GM12872 (cell line): ENCODE measurements around the gene NAT10.

Experiments used
- TF ChIP-seq, protein P1 (sequence below): IDR thresholded peaks from 3 replicates; pipeline ENCODE4 v1.5.1; 2011; ENCODE audit warnings: low read depth, mild to moderate bottlenecking, low read length, moderate library complexity; ENCODE audit not compliant: insufficient read depth

Gene NAT10

DNA sequence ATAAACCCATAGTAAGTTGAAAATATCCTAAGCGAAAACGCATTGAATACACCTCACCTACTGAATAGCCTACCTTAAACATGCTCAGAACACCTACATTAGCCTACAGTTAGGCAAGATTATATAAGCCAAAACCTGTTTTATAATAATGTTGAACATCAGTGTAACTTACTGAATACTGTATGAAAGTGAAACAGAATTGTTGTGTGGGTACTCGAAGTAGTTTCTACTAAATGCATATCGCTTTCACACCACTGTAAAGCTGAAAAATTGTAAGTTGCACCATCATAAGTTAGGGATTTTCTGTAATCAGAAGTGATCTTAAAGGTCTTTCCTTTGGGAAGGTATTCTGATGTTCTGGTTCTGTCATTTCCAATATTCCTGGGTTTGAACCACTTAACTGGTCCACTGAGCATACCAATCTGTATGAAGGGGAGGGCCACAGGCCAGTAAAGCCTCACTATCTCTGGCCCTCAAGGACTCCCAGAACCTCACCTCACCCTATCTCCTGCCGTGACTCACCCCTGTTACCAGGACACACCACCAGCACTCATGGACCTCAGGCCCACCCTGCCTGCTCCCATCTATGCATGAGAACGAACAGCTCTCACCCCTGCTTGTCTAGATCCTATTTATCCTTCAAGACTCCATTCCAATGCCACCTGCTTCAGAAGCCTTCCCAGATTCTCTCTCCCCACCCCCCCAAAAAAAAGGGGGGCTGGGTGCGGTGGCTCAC lies 70.0 kb downstream of the NAT10 start:
- TF ChIP-seq, protein P1, sequence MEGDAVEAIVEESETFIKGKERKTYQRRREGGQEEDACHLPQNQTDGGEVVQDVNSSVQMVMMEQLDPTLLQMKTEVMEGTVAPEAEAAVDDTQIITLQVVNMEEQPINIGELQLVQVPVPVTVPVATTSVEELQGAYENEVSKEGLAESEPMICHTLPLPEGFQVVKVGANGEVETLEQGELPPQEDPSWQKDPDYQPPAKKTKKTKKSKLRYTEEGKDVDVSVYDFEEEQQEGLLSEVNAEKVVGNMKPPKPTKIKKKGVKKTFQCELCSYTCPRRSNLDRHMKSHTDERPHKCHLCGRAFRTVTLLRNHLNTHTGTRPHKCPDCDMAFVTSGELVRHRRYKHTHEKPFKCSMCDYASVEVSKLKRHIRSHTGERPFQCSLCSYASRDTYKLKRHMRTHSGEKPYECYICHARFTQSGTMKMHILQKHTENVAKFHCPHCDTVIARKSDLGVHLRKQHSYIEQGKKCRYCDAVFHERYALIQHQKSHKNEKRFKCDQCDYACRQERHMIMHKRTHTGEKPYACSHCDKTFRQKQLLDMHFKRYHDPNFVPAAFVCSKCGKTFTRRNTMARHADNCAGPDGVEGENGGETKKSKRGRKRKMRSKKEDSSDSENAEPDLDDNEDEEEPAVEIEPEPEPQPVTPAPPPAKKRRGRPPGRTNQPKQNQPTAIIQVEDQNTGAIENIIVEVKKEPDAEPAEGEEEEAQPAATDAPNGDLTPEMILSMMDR = no peak

DNA sequence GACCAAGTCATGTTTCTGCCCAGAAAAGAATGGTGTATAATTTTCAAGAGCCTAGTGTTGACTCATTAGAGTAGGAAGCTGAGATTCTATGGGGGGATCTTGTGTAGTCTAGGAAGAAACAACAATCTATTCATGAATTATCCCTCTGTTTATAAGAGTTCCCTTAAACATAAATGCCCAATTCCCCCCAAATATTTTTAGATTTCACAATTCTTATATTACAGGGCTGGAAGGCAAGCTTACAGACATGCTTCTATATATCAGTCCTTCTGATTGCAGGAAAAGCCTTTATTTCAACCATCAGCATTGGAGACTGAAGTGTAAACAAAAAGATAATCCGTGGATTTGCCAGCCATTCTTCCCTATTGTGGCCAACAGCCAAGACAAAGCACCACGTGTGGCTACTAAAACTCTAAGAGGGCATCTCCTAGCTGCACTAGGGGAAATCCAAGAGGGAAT lies 71.4 kb downstream of the NAT10 start:
- TF ChIP-seq, protein P1 = no peak

DNA sequence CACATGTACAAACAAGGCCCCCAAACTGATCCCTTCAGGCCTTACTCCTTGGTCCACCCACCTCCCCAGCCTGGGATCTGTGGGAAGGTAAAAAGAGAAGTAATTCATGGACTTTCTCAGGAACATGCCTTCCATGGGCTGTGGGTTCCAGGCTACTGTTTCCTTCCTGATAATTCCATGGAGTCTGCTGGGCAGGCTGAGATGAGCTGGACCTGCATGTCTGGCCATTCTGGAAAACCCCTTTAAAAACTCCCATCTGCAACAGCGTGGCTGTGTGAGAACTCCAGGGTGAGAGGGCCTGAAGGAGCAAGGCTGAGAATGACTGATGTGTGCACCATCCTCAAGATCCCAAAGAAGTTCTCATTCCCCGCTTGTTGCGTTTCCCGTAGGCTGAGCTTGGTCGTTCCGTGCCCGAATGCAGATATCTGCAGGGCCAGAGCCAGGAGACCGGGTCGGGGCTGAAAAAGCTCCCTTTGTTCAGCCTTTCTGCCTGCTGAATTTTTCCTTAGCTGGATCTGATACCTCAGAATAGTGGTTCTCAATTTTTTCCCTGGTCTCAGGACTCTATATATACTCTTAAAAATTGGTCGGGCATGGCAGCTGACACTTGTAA lies 72.9 kb downstream of the NAT10 start:
- TF ChIP-seq, protein P1 = no peak

DNA sequence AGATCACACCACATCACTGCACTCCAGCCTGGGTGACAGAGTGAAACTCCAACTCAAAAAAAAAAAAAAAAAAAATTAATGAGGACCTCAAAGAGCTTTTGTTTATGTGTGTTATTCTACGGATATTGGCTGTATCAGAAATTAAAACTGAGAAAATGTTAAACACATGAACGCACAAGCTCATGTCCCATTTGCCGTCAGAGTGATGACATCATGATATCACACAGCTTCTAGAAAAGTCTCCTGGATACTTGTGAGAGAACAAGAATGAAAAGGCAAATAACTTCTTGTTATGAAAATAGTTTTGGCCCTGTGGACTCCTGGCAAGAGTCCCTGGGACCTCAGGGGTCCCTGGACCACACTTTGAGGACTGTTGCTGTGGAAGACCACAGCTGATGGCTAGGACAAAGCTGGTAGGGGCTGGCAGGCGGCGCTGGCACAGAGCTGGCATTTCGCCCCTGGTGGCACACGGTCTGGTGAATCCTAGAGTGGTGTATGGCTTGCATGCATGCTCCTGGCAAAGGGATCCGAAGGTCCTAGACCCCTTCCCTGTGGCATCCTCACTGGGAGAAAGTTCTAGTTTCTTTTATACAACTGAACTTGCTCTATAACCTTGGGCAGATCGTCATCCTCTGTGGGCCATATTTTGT lies 73.7 kb downstream of the NAT10 start:
- TF ChIP-seq, protein P1 = no peak

DNA sequence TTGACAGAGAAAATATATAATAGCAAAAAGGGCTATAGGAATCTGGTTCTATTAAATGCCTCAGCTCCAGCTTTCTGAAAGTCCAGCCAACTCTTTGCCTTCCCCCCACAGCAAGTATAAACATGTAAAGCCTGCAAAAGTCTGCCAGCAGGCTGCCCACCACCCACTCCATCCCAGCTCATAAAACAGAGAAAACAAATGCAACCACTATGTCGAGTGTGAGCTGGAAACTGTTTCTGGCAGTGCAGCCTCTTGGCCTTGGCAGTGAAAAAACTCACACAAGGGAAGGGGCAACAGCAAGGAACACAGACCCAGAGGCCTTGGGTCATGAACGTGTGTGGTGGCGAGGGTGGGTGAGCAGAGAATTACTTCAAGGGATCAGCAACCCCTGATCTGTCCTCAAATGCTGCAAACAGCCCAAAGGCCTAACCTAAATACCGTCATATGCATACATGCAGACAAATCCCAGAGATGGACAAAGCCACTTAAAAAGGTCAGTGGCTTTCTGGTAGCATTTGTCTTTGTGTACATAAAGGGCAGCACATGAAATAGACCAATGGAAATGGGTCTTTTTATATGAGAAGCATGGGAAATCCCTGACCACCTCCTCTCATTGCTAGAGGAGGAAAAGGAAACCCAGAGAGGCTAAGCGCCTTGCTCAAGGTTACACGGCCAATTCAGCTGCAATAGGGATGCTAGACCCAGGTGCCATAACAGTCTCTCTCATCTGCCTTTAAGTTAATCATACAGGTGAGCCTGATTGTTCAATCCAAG lies 74.8 kb downstream of the NAT10 start:
- TF ChIP-seq, protein P1 = no peak

DNA sequence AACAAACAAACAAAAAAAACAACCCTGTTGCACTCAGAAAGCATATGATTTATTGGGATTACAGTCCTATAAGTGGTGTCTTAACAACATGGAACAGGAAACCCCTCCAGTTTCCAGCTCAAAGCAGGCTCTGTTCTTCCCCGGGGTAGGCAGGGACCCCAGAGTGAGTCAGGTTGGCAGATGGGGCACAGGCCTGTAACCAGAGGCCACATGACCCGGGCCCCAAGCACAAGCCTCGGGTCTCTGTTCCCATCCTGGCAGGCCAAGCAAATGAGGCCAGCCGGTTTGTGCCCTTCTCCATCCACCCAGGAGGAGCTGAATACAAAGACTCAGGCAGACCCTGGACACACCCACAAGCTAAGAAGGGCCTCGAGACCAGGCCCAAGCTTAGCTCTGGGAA lies 75.8 kb downstream of the NAT10 start:
- TF ChIP-seq, protein P1 = no peak
